GM18526 (cell line): Measurements from ENCODE around the gene UBXN10.

Experiments used
- POLR2A ChIP-seq: IDR thresholded peaks from 3 replicates; pipeline ENCODE4 v1.6.1; 2011; ENCODE audit not compliant: insufficient read length; ENCODE audit errors: extremely low read depth

The UBXN10 gene

GRCh38 chr1:20233394-20233793 is 47.5 kb downstream of the UBXN10 start:
- no peak for TF ChIP-seq POLR2A

- no peak for TF ChIP-seq POLR2A
Observed at GRCh38 chr1:20233866-20234265, 48.0 kb downstream of the UBXN10 start.

- no peak for TF ChIP-seq POLR2A
Observed at GRCh38 chr1:20234788-20235535, 49.1 kb downstream of the UBXN10 start.

- TF ChIP-seq POLR2A = no peak
Observed at GRCh38 chr1:20237646-20238045, 51.8 kb downstream of the UBXN10 start.

GRCh38 chr1:20240012-20240411 is 54.1 kb downstream of the UBXN10 start:
- TF ChIP-seq POLR2A = no peak

- TF ChIP-seq POLR2A = no peak
Observed at GRCh38 chr1:20242890-20243479, 57.1 kb downstream of the UBXN10 start.
